K562 (cell line): ENCODE data around the gene TAF10. TPM values are rescaled to one million over a fixed set of nuclear protein-coding genes. Genes with fewer than 3 reads are reported as not detected.

Experiments used
- ATAC-seq: fragments of 200-7000 bp; cut with Tn5 transposase; 3 replicates; pipeline ENCODE4 v1.9.1; 2020; ENCODE audit warnings: moderate library complexity
- BruUV-seq: library from RNA; stranded (reverse); fragments of 400-500 nt; replicated peaks from 2 replicates; lab custom pipeline; 2021; lab: Mats Ljungman, UMichigan
- CTCF ChIA-PET: fragments of 300-600 bp; formaldehyde crosslinking; extraction: SDS; loops from one replicate; lab custom pipeline; 2021; ENCODE audit warnings: low intra/inter-chr PET ratio; lab: Yijun Ruan, JAX
- POLR2A ChIA-PET: fragments of 300-600, 350-650 bp; sonication (Branson Sonifier 250); formaldehyde crosslinking; extraction: SDS; loops from one replicate; lab custom pipeline; 2021; ENCODE audit warnings: antibody characterized with exemption, inconsistent platforms; lab: Yijun Ruan, JAX
- DNase-seq, 4 experiments: peaks; one replicate each; pipeline versions ENCODE4 v3.0.0 to v3.0.0-alpha.2; 2011 to 2018; ENCODE audit warnings: low spot score in 3 of 4, mixed read lengths in 3 of 4; ENCODE audit errors: extremely low read depth in 1 of 4
- FAIRE-seq: peaks from 2 replicates; lab custom pipeline; 2011; peaks lifted over from hg19 to GRCh38; lab: Jason Lieb, UNC
- H2AFZ ChIP-seq: 2 replicates; pipeline ENCODE4 v1.6.0; 2011; ENCODE audit warnings: low read depth, low read length, control low read depth, inconsistent platforms
- H3K27ac ChIP-seq: fragments of 200-600 bp; 3 replicates; pipeline ENCODE4 v1.8.0; 2011; ENCODE audit warnings: low read depth, mild to moderate bottlenecking, control low read depth, inconsistent platforms, low read length, moderate library complexity, mixed read lengths; ENCODE audit errors: extremely low read depth
- H3K27me3 ChIP-seq, 2 experiments: fragments of 300-600 bp in 1 of 2; 2 replicates in 1 of 2; 3 replicates in 1 of 2; pipeline versions ENCODE4 v1.6.0 to v1.8.0; 2011; ENCODE audit warnings: inconsistent platforms in 2 of 2, low read length in 2 of 2, mild to moderate bottlenecking in 1 of 2, mixed read lengths in 1 of 2, moderate library complexity in 1 of 2; ENCODE audit not compliant: control insufficient read depth in 2 of 2, insufficient read depth in 2 of 2
- H3K36me3 ChIP-seq: fragments of 300-600 bp; 3 replicates; pipeline ENCODE4 v1.8.0; 2011; ENCODE audit warnings: mild to moderate bottlenecking, low read length, inconsistent platforms; ENCODE audit not compliant: control insufficient read depth, insufficient read depth
- H3K4me1 ChIP-seq, 2 experiments: fragments of 200-600 bp in 1 of 2; replicated peaks in 1 of 2; 2 replicates in 1 of 2; 3 replicates in 1 of 2; pipeline versions ENCODE4 v1.5.1 to v1.8.0; 2011; ENCODE audit warnings: inconsistent platforms in 2 of 2, low read length in 2 of 2, mild to moderate bottlenecking in 1 of 2, mixed read lengths in 1 of 2, moderate library complexity in 1 of 2; ENCODE audit not compliant: control insufficient read depth in 2 of 2, insufficient read depth in 2 of 2
- H3K4me2 ChIP-seq: 2 replicates; pipeline ENCODE4 v1.6.1; 2011; ENCODE audit warnings: low read length, control low read depth, inconsistent platforms, mixed read lengths; ENCODE audit not compliant: insufficient read depth
- H3K4me3 ChIP-seq: fragments of 200-600 bp; sonication (generic), shearing (Covaris generic); 2 replicates; pipeline ENCODE4 v1.5.1; 2016; ENCODE audit warnings: control low read depth, inconsistent platforms
- H3K79me2 ChIP-seq: fragments of 200-600 bp; 3 replicates; pipeline ENCODE4 v1.8.0; 2011; ENCODE audit warnings: low read length, inconsistent platforms; ENCODE audit not compliant: control insufficient read depth, insufficient read depth
- H3K9ac ChIP-seq, 2 experiments: 2 replicates each; pipeline versions ENCODE4 v1.6.0 to v1.6.1; 2011; ENCODE audit warnings: low read depth in 2 of 2, low read length in 2 of 2, control low read depth in 1 of 2, inconsistent platforms in 1 of 2, mild to moderate bottlenecking in 1 of 2, mixed read lengths in 1 of 2; ENCODE audit not compliant: insufficient read depth in 1 of 2
- H3K9me1 ChIP-seq: one replicate; pipeline ENCODE4 v1.6.0; 2011; ENCODE audit warnings: inconsistent platforms, mild to moderate bottlenecking, low read length, moderate library complexity; ENCODE audit not compliant: control insufficient read depth, insufficient read depth
- H3K9me3 ChIP-seq: replicated peaks from 2 replicates; pipeline ENCODE4 v1.5.1; 2011; ENCODE audit warnings: low read depth, low read length, inconsistent platforms; ENCODE audit not compliant: control insufficient read depth, insufficient read depth
- H4K20me1 ChIP-seq: replicated peaks from 2 replicates; pipeline ENCODE4 v1.6.1; 2011; ENCODE audit warnings: low read length, inconsistent platforms, mixed read lengths; ENCODE audit not compliant: control insufficient read depth, insufficient read depth
- BRCA1 ChIP-seq, 2 experiments: fragments of 450-650 bp in 1 of 2; sonication (generic) in 1 of 2; formaldehyde crosslinking in 1 of 2; IDR thresholded peaks; 2 replicates each; pipeline versions ENCODE4 v1.5.0 to v1.6.1; 2017 to 2020; ENCODE audit warnings: mild to moderate bottlenecking in 1 of 2, missing genetic modification reagents in 1 of 2
- CREM ChIP-seq: IDR thresholded peaks from 2 replicates; pipeline ENCODE4 v1.6.1; 2014; ENCODE audit warnings: antibody characterized with exemption, low read depth
- FOXK1 ChIP-seq: sonication (generic); formaldehyde crosslinking; IDR thresholded peaks from 2 replicates; pipeline ENCODE4 v1.8.0; 2022; ENCODE audit warnings: missing genetic modification reagents, mild to moderate bottlenecking, borderline replicate concordance
- HMGXB4 ChIP-seq: sonication (generic); formaldehyde crosslinking; IDR thresholded peaks from 2 replicates; pipeline ENCODE4 v1.8.1; 2023; ENCODE audit warnings: mild to moderate bottlenecking, missing genetic modification reagents
- L3MBTL2 ChIP-seq: fragments of 450-650 bp; IDR thresholded peaks from 2 replicates; pipeline ENCODE4 v1.6.1; 2016; ENCODE audit warnings: mild to moderate bottlenecking, moderate library complexity
- RFX1 ChIP-seq: fragments of 450-650 bp; IDR thresholded peaks from 2 replicates; pipeline ENCODE4 v1.6.1; 2016; ENCODE audit warnings: mild to moderate bottlenecking, moderate library complexity
- ZNF785 ChIP-seq: fragments of 250-450 bp; sonication (Bioruptor Pico); IDR thresholded peaks from 2 replicates; pipeline ENCODE4 v1.4.0; 2020; ENCODE audit warnings: mild to moderate bottlenecking
- WGBS: fragments of 100-300 bp; shearing (Covaris generic); methylation state at CpG from one replicate; pipeline ENCODE4 v1.1.6; 2016; ENCODE audit warnings: low coverage, mixed read lengths; ENCODE audit not compliant: insufficient coverage; ENCODE audit errors: missing lambda C conversion rate; 5-methylcytosine and 5-hydroxymethylcytosine counted together
- in situ Hi-C: fragments of 300-500 bp; cut with MboI; formaldehyde crosslinking; loops from 4 replicates; pipeline ENCODE4 v1.15.0; 2018; ENCODE audit warnings: inconsistent platforms, mixed read lengths
- intact Hi-C: fragments of 100-400 bp; cut with micrococcal nuclease; formaldehyde crosslinking; loops from 2 replicates; pipeline ENCODE4 v1.14.2; 2022
- polyA plus RNA-seq, 8 experiments: library from polyadenylated mRNA; depleted of rRNA in 4 of 8; stranded (reverse) in 5 of 8; unstranded in 3 of 8; fragments of >200 nt; fragmentation: Nextera tagmentation in 2 of 8; fragmentation: Illumina TruSeq in 1 of 8; extraction: Ambion mirVana in 2 of 8; extraction: Trizol in 1 of 8; gene quantifications; 2 replicates each; pipeline versions ENCODE4 v1.2.1 to v1.2.3, GENCODE V29; 2011 to 2014; ENCODE audit warnings: inconsistent platforms in 1 of 8, missing spikeins in 1 of 8
- total RNA-seq, 7 experiments: library from RNA; depleted of rRNA in 6 of 7; stranded (reverse); fragments of >200 nt in 6 of 7; fragmentation: Illumina TruSeq in 2 of 7; extraction: Trizol in 2 of 7; gene quantifications; 2 replicates each; pipeline versions ENCODE4 v1.2.1 to v1.2.3, GENCODE V29; 2011 to 2021; ENCODE audit warnings: low replicate concordance in 1 of 7

Gene TAF10
- total and polyA plus RNA-seq, 9 of the 15 experiments (the other 6 are each of a cell fraction or from before 2014, with no cell fraction given) = 19.5 to 197 (median 121) TPM

GRCh38 chr11:6566704-6567370 lies 45.2 kb downstream of the TAF10 start:
- in situ Hi-C loops (no loop called here), intact Hi-C loops (no loop called here)
- Histone ChIP-seq H3K36me3 (no peaks in the 10 kb centered on the region), H3K9ac (peak overlapping the region in 1 of 2 experiments; percentile 43; a peak in 1 of 4 replicates), H3K4me1 (peaks cover 51 to 61% of the 10 kb centered on the region in 2 experiments), H3K9me3 (no peaks in the 10 kb centered on the region), H3K27me3 (no peaks in the 10 kb centered on the region), H3K27ac (no peak overlapping the region), H2AFZ (no peak overlapping the region), H3K4me3 (no peak overlapping the region), H3K9me1 (peaks cover 14% of the 10 kb centered on the region), H3K79me2 (no peaks in the 10 kb centered on the region), H4K20me1 (no peaks in the 10 kb centered on the region), H3K4me2 (no peak overlapping the region)
- no TSS peak for BruUV-seq
- no peak for TF ChIP-seq HMGXB4 (CRISPR knock-in tag)
- TF ChIP-seq ZNF785 (CRISPR knock-in tag) = no peak
- TF ChIP-seq RFX1 = no peak
- no peak for TF ChIP-seq L3MBTL2
- no peak for TF ChIP-seq BRCA1 (IDR thresholded peaks at IDR 0.05)
- no peak for TF ChIP-seq BRCA1 (CRISPR knock-in tag; IDR thresholded peaks at IDR 0.05)
- TF ChIP-seq CREM = no peak
- no peak for TF ChIP-seq FOXK1 (CRISPR knock-in tag)
- ChIA-PET POLR2A (interaction anchor here (2.6 kb wide), 1 partner anchor 11 kb away, joined by 19 read pairs; no protein-coding TSS in a partner anchor), CTCF (no interaction called here)
- ATAC-seq = no peak
- DNase-seq = no peak
- WGBS = 81% methylated on average over 13 of the region's 13 CpGs
- no peak for FAIRE-seq
